CD4-positive, CD25-positive, alpha-beta regulatory T cell (primary cell): Measurements from ENCODE around the gene RIN3. TPM values are rescaled to one million over a fixed set of nuclear protein-coding genes. Genes with fewer than 3 reads are reported as not detected.
A peak's percentile ranks its signal among the peaks of the same experiment; 100 is the strongest.

ENCODE experiments used
- ATAC-seq, 2 donors: fragments of 150-1000 bp; cut with Tn5 transposase; one replicate each; pipeline ENCODE4 v1.10.0; 2021; ENCODE audit warnings: low read depth in 2 of 2, moderate number of reproducible peaks in 2 of 2, moderate library complexity in 1 of 2
- DNase-seq, 3 donors: peaks; one replicate each; pipeline versions ENCODE4 v3.0.0 to v3.0.0-alpha.2; 2012 to 2022; ENCODE audit warnings: mixed read lengths in 1 of 3
- H3K27ac ChIP-seq: one replicate; pipeline ENCODE4 v1.7.0; 2013; ENCODE audit warnings: mild to moderate bottlenecking, low read length; ENCODE audit not compliant: insufficient read depth, poor library complexity, severe bottlenecking
- H3K27me3 ChIP-seq: one replicate; pipeline ENCODE4 v1.7.0; 2013; ENCODE audit warnings: low read length; ENCODE audit not compliant: control insufficient read depth, insufficient read depth
- H3K36me3 ChIP-seq: one replicate; pipeline ENCODE4 v1.7.0; 2013; ENCODE audit warnings: mild to moderate bottlenecking, low read length, moderate library complexity; ENCODE audit not compliant: control insufficient read depth, insufficient read depth
- H3K4me1 ChIP-seq: 2 replicates; pipeline ENCODE4 v1.7.0; 2013; ENCODE audit warnings: mild to moderate bottlenecking, low read length; ENCODE audit not compliant: insufficient read depth, control insufficient read depth, poor library complexity, severe bottlenecking
- H3K4me3 ChIP-seq: one replicate; pipeline ENCODE4 v1.7.0; 2013; ENCODE audit warnings: low read depth, mild to moderate bottlenecking, low read length, moderate library complexity
- H3K9me3 ChIP-seq, 2 experiments: 1 replicate in 1 of 2; 2 replicates in 1 of 2; pipeline ENCODE4 v1.7.0; 2013; ENCODE audit warnings: low read length in 2 of 2, mild to moderate bottlenecking in 1 of 2, moderate library complexity in 1 of 2; ENCODE audit not compliant: control insufficient read depth in 2 of 2
- H3K27ac Mint-ChIP-seq, 3 donors: one replicate each; pipeline ENCODE4 v1.8.0; 2020 to 2022; ENCODE audit warnings: mild to moderate bottlenecking in 3 of 3, mixed read lengths in 3 of 3, moderate library complexity in 2 of 3
- H3K27me3 Mint-ChIP-seq: one replicate; pipeline ENCODE4 v1.8.0; 2022; ENCODE audit warnings: mild to moderate bottlenecking, mixed read lengths
- H3K36me3 Mint-ChIP-seq: one replicate; pipeline ENCODE4 v1.8.0; 2020; ENCODE audit warnings: mixed read lengths
- H3K4me1 Mint-ChIP-seq, 4 donors: one replicate each; pipeline ENCODE4 v1.8.0; 2020 to 2022; ENCODE audit warnings: mixed read lengths in 4 of 4, mild to moderate bottlenecking in 1 of 4
- H3K4me3 Mint-ChIP-seq, 4 donors: one replicate each; pipeline ENCODE4 v1.8.0; 2020 to 2022; ENCODE audit warnings: mild to moderate bottlenecking in 4 of 4, mixed read lengths in 4 of 4, moderate library complexity in 3 of 4
- H3K9me3 Mint-ChIP-seq, 7 donors: one replicate each; pipeline ENCODE4 v1.8.0; 2020 to 2022; ENCODE audit warnings: mixed read lengths in 7 of 7, mild to moderate bottlenecking in 3 of 7, moderate library complexity in 2 of 7
- polyA plus RNA-seq, 4 donors: library from polyadenylated mRNA; unstranded; fragments of 300-500 nt; fragmentation: Illumina TruSeq; gene quantifications; one replicate each; pipeline ENCODE4 v1.2.3, GENCODE V29; 2021
- total RNA-seq: library from RNA; stranded (reverse); gene quantifications from one replicate; pipeline ENCODE4 v1.2.3, GENCODE V29; 2022

Gene RIN3
- total and polyA plus RNA-seq, 5 donors from 2014 or later: 21.0 to 120 (median 25.0) TPM

GRCh38 chr14:92597906-92598905 is 84.6 kb downstream of the RIN3 start:
- Mint-ChIP-seq H3K27me3 (no peaks in the 10 kb centered on the region), H3K27ac (peak overlapping the region in 1 of 3 donors; percentile 69), H3K4me1 (peaks cover under 1 to 6% (median 2%) of the 10 kb centered on the region in 4 donors), H3K36me3 (no peaks in the 10 kb centered on the region), H3K9me3 (no peaks in the 10 kb centered on the region), H3K4me3 (no peak overlapping the region)
- Histone ChIP-seq H3K9me3 (no peaks in the 10 kb centered on the region), H3K27ac (no peak overlapping the region), H3K36me3 (no peaks in the 10 kb centered on the region), H3K4me3 (no peak overlapping the region), H3K27me3 (no peaks in the 10 kb centered on the region), H3K4me1 (no peaks in the 10 kb centered on the region)
- no peak for ATAC-seq
- no peak for DNase-seq

GRCh38 chr14:92599811-92600210 is 86.2 kb downstream of the RIN3 start:
- H3K4me1 Mint-ChIP-seq: peaks cover 4 to 12% (median 7%) of the 10 kb centered on the region in 4 donors
- no peak overlapping the region for H3K4me3 Mint-ChIP-seq
- Histone ChIP-seq H3K27ac (no peak overlapping the region), H3K4me1 (no peaks in the 10 kb centered on the region), H3K36me3 (no peaks in the 10 kb centered on the region), H3K27me3 (no peaks in the 10 kb centered on the region), H3K9me3 (no peaks in the 10 kb centered on the region), H3K4me3 (no peak overlapping the region)
- no peak for DNase-seq
- H3K9me3 Mint-ChIP-seq: no peaks in the 10 kb centered on the region
- no peak overlapping the region for H3K27ac Mint-ChIP-seq
- H3K36me3 Mint-ChIP-seq: no peaks in the 10 kb centered on the region
- no peak for ATAC-seq
- H3K27me3 Mint-ChIP-seq: no peaks in the 10 kb centered on the region

GRCh38 chr14:92600318-92601053 is 86.9 kb downstream of the RIN3 start:
- H3K27ac ChIP-seq: no peak overlapping the region
- H3K9me3 ChIP-seq: no peaks in the 10 kb centered on the region
- H3K4me1 Mint-ChIP-seq: peaks cover 4 to 12% (median 7%) of the 10 kb centered on the region in 4 donors
- ATAC-seq (no peak), DNase-seq (peak in 1 of 3 donors; percentile 35)
- no peaks in the 10 kb centered on the region for H3K36me3 ChIP-seq
- no peak overlapping the region for H3K4me3 ChIP-seq
- no peaks in the 10 kb centered on the region for H3K27me3 Mint-ChIP-seq
- H3K9me3 Mint-ChIP-seq: no peaks in the 10 kb centered on the region
- no peak overlapping the region for H3K4me3 Mint-ChIP-seq
- H3K27me3 ChIP-seq: no peaks in the 10 kb centered on the region
- no peaks in the 10 kb centered on the region for H3K4me1 ChIP-seq
- no peaks in the 10 kb centered on the region for H3K36me3 Mint-ChIP-seq
- no peak overlapping the region for H3K27ac Mint-ChIP-seq

- ATAC-seq (no peak), DNase-seq (no peak)
- Histone ChIP-seq H3K36me3 (no peaks in the 10 kb centered on the region), H3K27me3 (no peaks in the 10 kb centered on the region), H3K27ac (no peak overlapping the region), H3K9me3 (no peaks in the 10 kb centered on the region), H3K4me3 (no peak overlapping the region), H3K4me1 (no peaks in the 10 kb centered on the region)
- peaks cover 4 to 12% (median 7%) of the 10 kb centered on the region in 4 donors for H3K4me1 Mint-ChIP-seq
- H3K27me3 Mint-ChIP-seq: no peaks in the 10 kb centered on the region
- no peak overlapping the region for H3K4me3 Mint-ChIP-seq
- no peak overlapping the region for H3K27ac Mint-ChIP-seq
- H3K36me3 Mint-ChIP-seq: no peaks in the 10 kb centered on the region
- H3K9me3 Mint-ChIP-seq: no peaks in the 10 kb centered on the region
Observed at GRCh38 chr14:92601131-92601710, 87.6 kb downstream of the RIN3 start.

- DNase-seq (no peak), ATAC-seq (no peak)
- Mint-ChIP-seq H3K36me3 (no peaks in the 10 kb centered on the region), H3K4me3 (no peak overlapping the region), H3K4me1 (peaks cover 4 to 12% (median 7%) of the 10 kb centered on the region in 4 donors), H3K27me3 (no peaks in the 10 kb centered on the region), H3K27ac (peak overlapping the region in 1 of 3 donors; percentile 38), H3K9me3 (peaks cover 0 to 1% (median 0%) of the 10 kb centered on the region in 7 donors)
- H3K4me3 ChIP-seq: no peak overlapping the region
- no peak overlapping the region for H3K27ac ChIP-seq
- no peaks in the 10 kb centered on the region for H3K27me3 ChIP-seq
- H3K36me3 ChIP-seq: no peaks in the 10 kb centered on the region
- H3K4me1 ChIP-seq: no peaks in the 10 kb centered on the region
- H3K9me3 ChIP-seq: no peaks in the 10 kb centered on the region
Observed at GRCh38 chr14:92601757-92602417, 88.3 kb downstream of the RIN3 start.

GRCh38 chr14:92603309-92604242 is 90.0 kb downstream of the RIN3 start:
- H3K27ac Mint-ChIP-seq: no peak overlapping the region
- H3K36me3 Mint-ChIP-seq: no peaks in the 10 kb centered on the region
- peak; percentile 8 to 88 (median 61) for DNase-seq
- H3K4me3 Mint-ChIP-seq: peak overlapping the region in 2 of 4 donors; percentile 41 to 70
- Histone ChIP-seq H3K9me3 (no peaks in the 10 kb centered on the region), H3K36me3 (no peaks in the 10 kb centered on the region), H3K4me1 (no peaks in the 10 kb centered on the region), H3K27me3 (no peaks in the 10 kb centered on the region), H3K4me3 (no peak overlapping the region), H3K27ac (no peak overlapping the region)
- peak; percentile 76 to 90 for ATAC-seq
- no peaks in the 10 kb centered on the region for H3K27me3 Mint-ChIP-seq
- H3K9me3 Mint-ChIP-seq: peaks cover 0 to 4% (median 0%) of the 10 kb centered on the region in 7 donors
- peaks cover 4 to 12% (median 7%) of the 10 kb centered on the region in 4 donors for H3K4me1 Mint-ChIP-seq
